Lung (tissue), 12 donors: ENCODE measurements around the gene RBP3. TPM values are rescaled to one million over a fixed set of nuclear protein-coding genes. Genes with fewer than 3 reads are reported as not detected.

ENCODE experiments used
- ATAC-seq: fragments of 200-7000 bp; cut with Tn5 transposase; one replicate; pipeline ENCODE4 v1.9.1; 2020; ENCODE audit warnings: moderate number of reproducible peaks; ENCODE audit not compliant: insufficient read depth, low FRiP score
- DNase-seq, 3 donors: peaks; one replicate each; pipeline ENCODE4 v3.0.0-alpha.2; 2013 to 2017
- H3K27ac ChIP-seq, 2 donors: one replicate each; pipeline ENCODE4 v1.5.1; 2013; ENCODE audit warnings: mild to moderate bottlenecking in 2 of 2, moderate library complexity in 2 of 2, control low read depth in 1 of 2, inconsistent platforms in 1 of 2, low read depth in 1 of 2, low read length in 1 of 2
- H3K27me3 ChIP-seq, 3 donors: one replicate each; pipeline ENCODE4 v1.5.1; 2013; ENCODE audit warnings: low read length in 2 of 3; ENCODE audit not compliant: control insufficient read depth in 3 of 3, insufficient read depth in 3 of 3
- H3K36me3 ChIP-seq, 4 donors: one replicate each; pipeline ENCODE4 v1.5.1; 2013; ENCODE audit warnings: low read length in 4 of 4, mild to moderate bottlenecking in 1 of 4, moderate library complexity in 1 of 4; ENCODE audit not compliant: control insufficient read depth in 4 of 4, insufficient read depth in 4 of 4
- H3K4me1 ChIP-seq, 5 donors: one replicate each; pipeline ENCODE4 v1.5.1; 2013; ENCODE audit warnings: low read length in 5 of 5, mild to moderate bottlenecking in 2 of 5, moderate library complexity in 1 of 5; ENCODE audit not compliant: control insufficient read depth in 5 of 5, insufficient read depth in 5 of 5
- H3K4me3 ChIP-seq: one replicate; pipeline ENCODE4 v1.5.1; 2013; ENCODE audit warnings: mild to moderate bottlenecking, control low read depth, moderate library complexity
- H3K9ac ChIP-seq, 2 donors: one replicate each; pipeline ENCODE4 v1.5.1; 2013; ENCODE audit warnings: low read length in 2 of 2, control low read depth in 1 of 2; ENCODE audit not compliant: insufficient read depth in 1 of 2
- H3K9me3 ChIP-seq, 4 donors: one replicate each; pipeline ENCODE4 v1.5.1; 2013; ENCODE audit warnings: low read length in 3 of 4, mild to moderate bottlenecking in 1 of 4, moderate library complexity in 1 of 4; ENCODE audit not compliant: control insufficient read depth in 4 of 4, insufficient read depth in 3 of 4
- WGBS, 2 donors: extraction: QIAGEN DNeasy Blood & Tissue Kit; methylation state at CpG; one replicate each; pipeline ENCODE4 v1.1.7; 2013; 5-methylcytosine and 5-hydroxymethylcytosine counted together
- polyA plus RNA-seq, 2 donors: library from polyadenylated mRNA; stranded (reverse); fragments of 200-250 nt; gene quantifications; one replicate each; pipeline ENCODE4 v1.2.1, GENCODE V29; 2013
- total RNA-seq, 2 donors: library from RNA; depleted of rRNA in 1 of 2; stranded (reverse); fragments of >200 nt in 1 of 2; gene quantifications; one replicate each; pipeline ENCODE4 v1.2.1, GENCODE V29; 2014 to 2021
- TF ChIP-seq, protein P1 (sequence below): IDR thresholded peaks from 2 replicates; pipeline ENCODE4 v1.5.1; 2012; ENCODE audit warnings: mild to moderate bottlenecking; ENCODE audit errors: control extremely low read depth, extremely low read depth
- donor health status: control.
- donor health status: control.
- donor health status: Bipolar disorder and iron deficiency.
- donor health status: healthy.
- donor health status: DM: yes; HTN: yes; CAD: no.

Gene RBP3
- total and polyA plus RNA-seq, 4 donors, result 0.01 TPM; not detected in 3

DNA sequence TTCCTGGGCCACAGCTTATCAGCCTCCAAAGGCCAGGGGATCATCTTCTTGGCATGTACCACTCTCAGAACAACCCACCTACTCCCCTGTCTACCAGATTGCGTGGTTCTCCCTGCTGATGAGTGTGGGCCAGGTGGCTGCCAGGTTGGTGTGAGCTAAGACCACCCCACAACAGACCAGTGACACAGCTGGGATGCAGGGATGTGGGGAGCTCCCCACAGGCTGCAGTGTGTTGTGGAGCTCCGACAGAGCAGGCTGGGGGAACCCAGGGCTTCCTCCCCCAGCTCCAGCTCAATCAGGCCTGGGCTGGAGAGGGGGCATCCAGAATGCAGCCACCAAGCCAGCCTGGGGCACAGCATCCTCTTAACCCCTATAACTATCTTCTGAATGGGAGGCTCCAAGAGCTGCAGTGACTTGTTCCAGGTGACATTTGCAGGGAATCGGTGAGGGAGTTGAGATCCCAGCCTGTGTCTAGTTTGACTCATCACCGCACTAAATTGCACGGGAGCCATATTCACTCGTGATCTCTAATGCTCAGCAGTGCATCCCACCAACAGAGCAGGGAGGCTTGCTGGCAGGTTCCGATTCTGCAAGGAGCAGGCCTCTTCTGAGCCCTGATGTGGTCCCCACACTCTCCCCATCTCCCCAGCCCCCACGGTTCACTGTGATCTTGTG is 26.5 kb upstream of the RBP3 start:
- ATAC-seq (no peak), DNase-seq (no peak)
- H3K4me3 ChIP-seq, result no peak overlapping the region
- H3K27ac ChIP-seq, result no peak overlapping the region
- TF ChIP-seq, protein P1, sequence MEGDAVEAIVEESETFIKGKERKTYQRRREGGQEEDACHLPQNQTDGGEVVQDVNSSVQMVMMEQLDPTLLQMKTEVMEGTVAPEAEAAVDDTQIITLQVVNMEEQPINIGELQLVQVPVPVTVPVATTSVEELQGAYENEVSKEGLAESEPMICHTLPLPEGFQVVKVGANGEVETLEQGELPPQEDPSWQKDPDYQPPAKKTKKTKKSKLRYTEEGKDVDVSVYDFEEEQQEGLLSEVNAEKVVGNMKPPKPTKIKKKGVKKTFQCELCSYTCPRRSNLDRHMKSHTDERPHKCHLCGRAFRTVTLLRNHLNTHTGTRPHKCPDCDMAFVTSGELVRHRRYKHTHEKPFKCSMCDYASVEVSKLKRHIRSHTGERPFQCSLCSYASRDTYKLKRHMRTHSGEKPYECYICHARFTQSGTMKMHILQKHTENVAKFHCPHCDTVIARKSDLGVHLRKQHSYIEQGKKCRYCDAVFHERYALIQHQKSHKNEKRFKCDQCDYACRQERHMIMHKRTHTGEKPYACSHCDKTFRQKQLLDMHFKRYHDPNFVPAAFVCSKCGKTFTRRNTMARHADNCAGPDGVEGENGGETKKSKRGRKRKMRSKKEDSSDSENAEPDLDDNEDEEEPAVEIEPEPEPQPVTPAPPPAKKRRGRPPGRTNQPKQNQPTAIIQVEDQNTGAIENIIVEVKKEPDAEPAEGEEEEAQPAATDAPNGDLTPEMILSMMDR, result no peak
- 85 to 92% methylated on average over 8 of the region's 8 CpGs for WGBS, 2 donors
- H3K9me3 ChIP-seq, result peaks cover 0 to 2% (median 0%) of the 10 kb centered on the region in 4 donors
- no peaks in the 10 kb centered on the region for H3K36me3 ChIP-seq
- H3K27me3 ChIP-seq, result no peaks in the 10 kb centered on the region
- H3K4me1 ChIP-seq, result peaks cover 0 to 31% (median 4%) of the 10 kb centered on the region in 5 donors
- H3K9ac ChIP-seq, result no peak overlapping the region

DNA sequence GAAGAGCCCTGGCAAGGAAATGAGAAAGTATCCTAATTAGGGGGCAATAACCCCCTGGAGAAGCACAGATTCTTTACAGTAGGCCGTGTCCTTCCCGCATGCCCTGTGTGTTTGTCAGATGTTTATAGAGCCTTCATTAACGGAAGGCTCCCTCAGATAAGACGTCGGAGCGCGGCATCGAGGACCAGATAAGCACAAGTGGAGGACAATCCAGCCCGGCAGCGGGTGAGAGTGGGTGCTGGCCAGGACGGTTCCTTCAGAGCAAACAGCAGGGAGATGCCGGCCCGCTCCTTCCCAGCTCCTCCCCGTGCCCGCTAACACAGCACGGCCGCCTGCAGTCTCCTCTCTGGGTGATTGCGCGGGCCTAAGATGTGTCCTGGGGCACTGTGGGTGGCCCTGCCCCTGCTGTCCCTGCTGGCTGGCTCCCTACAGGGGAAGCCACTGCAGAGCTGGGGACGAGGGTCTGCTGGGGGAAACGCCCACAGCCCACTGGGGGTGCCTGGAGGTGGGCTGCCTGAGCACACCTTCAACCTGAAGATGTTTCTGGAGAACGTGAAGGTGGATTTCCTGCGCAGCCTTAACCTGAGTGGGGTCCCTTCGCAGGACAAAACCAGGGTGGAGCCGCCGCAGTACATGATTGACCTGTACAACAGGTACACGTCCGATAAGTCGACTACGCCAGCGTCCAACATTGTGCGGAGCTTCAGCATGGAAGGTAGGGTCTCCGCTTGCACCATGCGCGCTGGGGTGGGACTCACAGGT is 25.7 kb upstream of the RBP3 start, which contains the start of gene GDF2:
Gene GDF2, plus strand, starts transcription at position 155 of the 762 bp plus-strand sequence. Its CDS starts 215 bp downstream, at position 370.
- no peak for ATAC-seq
- DNase-seq, result no peak
- Histone ChIP-seq H3K36me3 (no peaks in the 10 kb centered on the region), H3K4me1 (peaks cover 0 to 31% (median 4%) of the 10 kb centered on the region in 5 donors), H3K9ac (no peak within 1 kb of the TSS), H3K9me3 (peaks cover 0 to 2% (median 0%) of the 10 kb centered on the region in 4 donors), H3K4me3 (no peak within 1 kb of the TSS), H3K27ac (no peak within 1 kb of the TSS), H3K27me3 (no peaks in the 10 kb centered on the region)
- TF ChIP-seq, protein P1, result no peak
- WGBS, 2 donors, result 72 to 88% methylated on average over 35 of the region's 35 CpGs

DNA sequence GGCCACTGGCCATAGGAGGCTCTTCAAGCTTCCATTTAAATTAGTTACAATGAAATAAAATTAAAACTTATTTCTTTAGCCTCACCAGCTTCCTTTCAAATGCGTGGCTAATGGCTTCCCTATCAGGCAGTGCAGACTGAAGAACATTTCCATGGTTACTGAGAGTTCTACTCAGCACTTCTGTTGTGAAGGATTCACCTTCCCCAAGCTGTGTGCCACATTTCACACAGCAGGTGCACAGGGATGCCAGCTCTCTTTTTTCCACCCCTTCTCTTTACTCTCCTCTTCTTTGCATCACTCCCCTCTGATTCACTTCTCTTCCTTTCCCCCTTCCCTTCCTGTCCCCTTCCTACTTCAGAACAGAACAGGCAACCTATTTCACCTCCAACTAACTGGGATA is 25.1 kb upstream of the RBP3 start:
- DNase-seq (no peak), ATAC-seq (no peak)
- H3K27me3 ChIP-seq, result no peaks in the 10 kb centered on the region
- no peak overlapping the region for H3K27ac ChIP-seq
- H3K9ac ChIP-seq, result no peak overlapping the region
- 55 to 86% methylated on average over 1 of the region's 1 CpG for WGBS, 2 donors
- H3K4me3 ChIP-seq, result no peak overlapping the region
- peaks cover 0 to 31% (median 4%) of the 10 kb centered on the region in 5 donors for H3K4me1 ChIP-seq
- TF ChIP-seq, protein P1, result no peak
- H3K9me3 ChIP-seq, result peaks cover 0 to 2% (median 0%) of the 10 kb centered on the region in 4 donors
- no peaks in the 10 kb centered on the region for H3K36me3 ChIP-seq
